ENCODE measurements around the gene KCNN1.

- no peak for TF ChIP-seq CTCF (IDR thresholded peaks at IDR 0.05 in 2 of 3, conservative IDR thresholded peaks at IDR 0.05 in 1 of 3; ENCODE audit: insufficient read depth in 2 of 3, low read depth in 1 of 3, low read length in 3 of 3)
- TF ChIP-seq POLR2AphosphoS5 (IDR thresholded peaks at IDR 0.05; ENCODE audit: control insufficient read depth, insufficient read depth, low read depth, low read length) = no peak
- no peak for TF ChIP-seq SP1 (CRISPR knock-in tag; IDR thresholded peaks at IDR 0.05)
Observed at GRCh38 chr19:17972230-17972629, 5.3 kb downstream of the KCNN1 start.

All from K562 (cell line).